H9 (cell line): ENCODE data around the gene LCN2. TPM values are rescaled to one million over a fixed set of nuclear protein-coding genes. Genes with fewer than 3 reads are reported as not detected.
A peak's percentile ranks its signal among the peaks of the same experiment; 100 is the strongest.

ENCODE experiments used
- DNase-seq: peaks from one replicate; pipeline ENCODE4 v3.0.0-alpha.2; 2017
- H2AFZ ChIP-seq: one replicate; pipeline ENCODE4 v1.6.1; 2013; ENCODE audit warnings: mild to moderate bottlenecking, low read length, control low read depth, moderate library complexity
- H2AK5ac ChIP-seq: 2 replicates; pipeline ENCODE4 v1.6.1; 2013; ENCODE audit warnings: low read length, control low read depth, mixed read lengths; ENCODE audit not compliant: insufficient read length
- H2BK120ac ChIP-seq: one replicate; pipeline ENCODE4 v1.6.1; 2013; ENCODE audit warnings: low read depth, mild to moderate bottlenecking, low read length, control low read depth, inconsistent platforms; ENCODE audit not compliant: poor library complexity, severe bottlenecking
- H2BK12ac ChIP-seq: 2 replicates; pipeline ENCODE4 v1.6.1; 2013; ENCODE audit warnings: low read length, control low read depth, mixed read lengths, low read depth; ENCODE audit not compliant: insufficient read length
- H2BK15ac ChIP-seq: 2 replicates; pipeline ENCODE4 v1.6.1; 2013; ENCODE audit warnings: low read depth, low read length, control low read depth
- H2BK20ac ChIP-seq: one replicate; pipeline ENCODE4 v1.6.1; 2013; ENCODE audit warnings: low read depth, mild to moderate bottlenecking, low read length, control low read depth, inconsistent platforms; ENCODE audit not compliant: poor library complexity, severe bottlenecking
- H2BK5ac ChIP-seq: 2 replicates; pipeline ENCODE4 v1.6.1; 2013; ENCODE audit warnings: low read length, control low read depth, mixed read lengths; ENCODE audit not compliant: insufficient read length
- H3K14ac ChIP-seq: 2 replicates; pipeline ENCODE4 v1.6.1; 2013; ENCODE audit warnings: low read length, control low read depth; ENCODE audit not compliant: insufficient read depth
- H3K18ac ChIP-seq: 2 replicates; pipeline ENCODE4 v1.6.1; 2013; ENCODE audit warnings: low read depth, mild to moderate bottlenecking, mixed read lengths, low read length, control low read depth; ENCODE audit not compliant: insufficient read length
- H3K23ac ChIP-seq: 2 replicates; pipeline ENCODE4 v1.6.1; 2013; ENCODE audit warnings: low read length, control low read depth, mixed read lengths, low read depth; ENCODE audit not compliant: insufficient read length
- H3K23me2 ChIP-seq: 2 replicates; pipeline ENCODE4 v1.6.1; 2013; ENCODE audit warnings: low read depth, mild to moderate bottlenecking, mixed read lengths, low read length, control low read depth; ENCODE audit not compliant: insufficient read length, poor library complexity, severe bottlenecking
- H3K27ac ChIP-seq: 2 replicates; pipeline ENCODE4 v1.5.1; 2013; ENCODE audit warnings: low read length, control low read depth, mixed read lengths, low read depth; ENCODE audit not compliant: insufficient read length
- H3K27me3 ChIP-seq: 2 replicates; pipeline ENCODE4 v1.6.1; 2013; ENCODE audit warnings: low read length, control low read depth, inconsistent platforms; ENCODE audit not compliant: insufficient read depth
- H3K4ac ChIP-seq: 2 replicates; pipeline ENCODE4 v1.6.1; 2013; ENCODE audit warnings: low read depth, mild to moderate bottlenecking, control low read depth, inconsistent platforms, low read length, moderate library complexity
- H3K4me1 ChIP-seq: 2 replicates; pipeline ENCODE4 v1.6.1; 2013; ENCODE audit warnings: low read length, control low read depth, inconsistent platforms; ENCODE audit not compliant: insufficient read depth
- H3K4me2 ChIP-seq: 2 replicates; pipeline ENCODE4 v1.6.1; 2013; ENCODE audit warnings: low read length, control low read depth, mixed read lengths; ENCODE audit not compliant: insufficient read length, insufficient read depth
- H3K56ac ChIP-seq: 2 replicates; pipeline ENCODE4 v1.6.1; 2013; ENCODE audit warnings: low read depth, mild to moderate bottlenecking, mixed read lengths, low read length, control low read depth; ENCODE audit not compliant: insufficient read length
- H3K79me1 ChIP-seq: 2 replicates; pipeline ENCODE4 v1.6.1; 2013; ENCODE audit warnings: low read depth, mild to moderate bottlenecking, moderate library complexity, low read length, control low read depth, inconsistent platforms; ENCODE audit not compliant: insufficient read depth, poor library complexity, severe bottlenecking
- H3K79me2 ChIP-seq: 2 replicates; pipeline ENCODE4 v1.6.1; 2013; ENCODE audit warnings: low read length, control low read depth, inconsistent platforms; ENCODE audit not compliant: insufficient read depth
- H3K9ac ChIP-seq: 2 replicates; pipeline ENCODE4 v1.6.1; 2013; ENCODE audit warnings: low read length, control low read depth, mixed read lengths; ENCODE audit not compliant: insufficient read length; ENCODE audit errors: extremely low read depth
- H3K9me3 ChIP-seq: one replicate; pipeline ENCODE4 v1.6.1; 2013; ENCODE audit warnings: low read depth, low read length, inconsistent platforms; ENCODE audit not compliant: control insufficient read depth
- H3T11ph ChIP-seq: one replicate; pipeline ENCODE4 v1.6.1; 2013; ENCODE audit warnings: mild to moderate bottlenecking, low read length, control low read depth, inconsistent platforms
- H4K20me1 ChIP-seq: one replicate; pipeline ENCODE4 v1.6.1; 2013; ENCODE audit not compliant: control insufficient read depth, insufficient read length, insufficient read depth
- H4K5ac ChIP-seq: 2 replicates; pipeline ENCODE4 v1.6.1; 2013; ENCODE audit warnings: low read depth, mild to moderate bottlenecking, mixed read lengths, low read length, control low read depth; ENCODE audit not compliant: insufficient read length
- H4K8ac ChIP-seq: replicated peaks from 2 replicates; pipeline ENCODE4 v1.6.1; 2013; ENCODE audit warnings: low read length, control low read depth, mixed read lengths, low read depth; ENCODE audit not compliant: insufficient read length
- H4K91ac ChIP-seq: 2 replicates; pipeline ENCODE4 v1.6.1; 2013; ENCODE audit warnings: low read depth, mild to moderate bottlenecking, moderate library complexity, mixed read lengths, low read length, control low read depth; ENCODE audit not compliant: insufficient read length
- H3K27ac Mint-ChIP-seq, 3 experiments: 2 replicates in 2 of 3; 3 replicates in 1 of 3; pipeline ENCODE4 v1.8.0; 2020 to 2021; ENCODE audit warnings: mixed read lengths in 3 of 3, mild to moderate bottlenecking in 1 of 3, moderate library complexity in 1 of 3
- H3K27me3 Mint-ChIP-seq: 2 replicates; pipeline ENCODE4 v1.8.0; 2021; ENCODE audit warnings: low read depth, mild to moderate bottlenecking, moderate library complexity, mixed read lengths
- H3K36me3 Mint-ChIP-seq, 3 experiments: 2 replicates in 2 of 3; 3 replicates in 1 of 3; pipeline ENCODE4 v1.8.0; 2020 to 2021; ENCODE audit warnings: low read depth in 3 of 3, mixed read lengths in 3 of 3; ENCODE audit not compliant: insufficient read depth in 1 of 3
- H3K4me1 Mint-ChIP-seq, 2 experiments: 2 replicates each; pipeline ENCODE4 v1.8.0; 2020; ENCODE audit warnings: mixed read lengths in 2 of 2
- H3K4me3 Mint-ChIP-seq, 2 experiments: 2 replicates in 1 of 2; 3 replicates in 1 of 2; pipeline ENCODE4 v1.8.0; 2020 to 2021; ENCODE audit warnings: mild to moderate bottlenecking in 2 of 2, mixed read lengths in 2 of 2, moderate library complexity in 1 of 2
- H3K9me3 Mint-ChIP-seq, 2 experiments: 2 replicates in 1 of 2; 3 replicates in 1 of 2; pipeline ENCODE4 v1.8.0; 2020; ENCODE audit warnings: mild to moderate bottlenecking in 2 of 2, mixed read lengths in 2 of 2, moderate library complexity in 1 of 2
- CTCF ChIP-seq: fragments of 200-600 bp; sonication (generic); conservative IDR thresholded peaks from 3 replicates; pipeline ENCODE4 v1.8.0; 2021; ENCODE audit warnings: antibody characterized with exemption, mild to moderate bottlenecking
- WGBS: extraction: QIAGEN DNeasy Blood & Tissue Kit; methylation state at CpG from one replicate; pipeline ENCODE4 v1.1.7; 2013; ENCODE audit warnings: missing lambda C conversion rate, low lambda C conversion rate, mixed read lengths; ENCODE audit not compliant: insufficient read length; ENCODE audit errors: extremely low coverage; 5-methylcytosine and 5-hydroxymethylcytosine counted together
- total RNA-seq: library from RNA; stranded (reverse); gene quantifications from 2 replicates; pipeline ENCODE4 v1.2.1, GENCODE V29; 2021

Gene LCN2
- total RNA-seq, 1 experiment from 2014 or later = not detected

- H3T11ph ChIP-seq = no peak overlapping the region
- H3K27ac ChIP-seq = no peak overlapping the region
- H3K27me3 ChIP-seq = no peaks in the 10 kb centered on the region
- no peaks in the 10 kb centered on the region for H3K79me2 ChIP-seq
- no peaks in the 10 kb centered on the region for H3K27me3 Mint-ChIP-seq
- H2BK20ac ChIP-seq = no peak overlapping the region
- TF ChIP-seq CTCF = no peak
- H4K8ac ChIP-seq = no peak overlapping the region
- no peak overlapping the region for H3K23ac ChIP-seq
- no peaks in the 10 kb centered on the region for H4K20me1 ChIP-seq
- H3K36me3 Mint-ChIP-seq = peaks cover 12 to 48% (median 28%) of the 10 kb centered on the region in 3 experiments
- no peaks in the 10 kb centered on the region for H3K79me1 ChIP-seq
- no peak overlapping the region for H3K4me3 Mint-ChIP-seq
- H3K56ac ChIP-seq = no peak overlapping the region
- H2BK5ac ChIP-seq = no peak overlapping the region
- peak overlapping the region in 1 of 3 experiments; percentile 76; a peak in 2 of 7 replicates for H3K27ac Mint-ChIP-seq
- no peaks in the 10 kb centered on the region for H3K9me3 Mint-ChIP-seq
- no peak overlapping the region for H3K14ac ChIP-seq
- no peak overlapping the region for H4K5ac ChIP-seq
- no peak overlapping the region for H3K18ac ChIP-seq
- WGBS = no CpG with 5 or more reads among the region's 10 CpGs
- no peak overlapping the region for H2BK120ac ChIP-seq
- H2AK5ac ChIP-seq = no peak overlapping the region
- H3K4me2 ChIP-seq = no peak overlapping the region
- no peak overlapping the region for H4K91ac ChIP-seq
- H2BK15ac ChIP-seq = no peak overlapping the region
- no peaks in the 10 kb centered on the region; the same call in 1 of the 2 replicates for H3K4me1 ChIP-seq
- DNase-seq = no peak
- H3K4ac ChIP-seq = no peak overlapping the region
- H3K9me3 ChIP-seq = no peaks in the 10 kb centered on the region
- H3K9ac ChIP-seq = no peak overlapping the region
- H3K4me1 Mint-ChIP-seq = peaks cover 6 to 8% of the 10 kb centered on the region in 2 experiments
- H2AFZ ChIP-seq = no peak overlapping the region
- H2BK12ac ChIP-seq = no peak overlapping the region
- peaks cover 7% of the 10 kb centered on the region for H3K23me2 ChIP-seq
Observed at GRCh38 chr9:128162215-128163026, 13.2 kb downstream of the LCN2 start.
